Bronchial epithelial cell (primary cell): ENCODE data around the gene DPP6. TPM values are rescaled to one million over a fixed set of nuclear protein-coding genes. Genes with fewer than 3 reads are reported as not detected.

Experiments used
- DNase-seq: peaks from one replicate; pipeline ENCODE4 v3.0.0-alpha.2; 2010; ENCODE audit warnings: low read depth
- FAIRE-seq: peaks from 2 replicates; lab custom pipeline; 2011; peaks lifted over from hg19 to GRCh38; lab: Jason Lieb, UNC
- H3K27me3 ChIP-seq: 2 replicates; pipeline ENCODE4 v1.5.1; 2011; ENCODE audit warnings: low read length; ENCODE audit not compliant: control insufficient read depth, insufficient read depth
- H3K36me3 ChIP-seq: 2 replicates; pipeline ENCODE4 v1.5.1; 2011; ENCODE audit warnings: low read length; ENCODE audit not compliant: control insufficient read depth, insufficient read depth
- H3K4me3 ChIP-seq: 2 replicates; pipeline ENCODE4 v1.5.1; 2011; ENCODE audit warnings: mild to moderate bottlenecking, low read depth, low read length, control low read depth
- total RNA-seq: library from RNA; depleted of rRNA; stranded (reverse); fragments of >200 nt; gene quantifications from 2 replicates; pipeline ENCODE4 v1.2.1, GENCODE V29; 2014
- TF ChIP-seq, protein P1 (sequence below): IDR thresholded peaks from 2 replicates; pipeline ENCODE4 v1.5.1; 2011; ENCODE audit warnings: mild to moderate bottlenecking, moderate library complexity, low read length, control low read depth, inconsistent platforms; ENCODE audit not compliant: insufficient read depth, severe bottlenecking

DPP6 gene
- total RNA-seq, 1 donor from 2014 or later, result not detected

DNA sequence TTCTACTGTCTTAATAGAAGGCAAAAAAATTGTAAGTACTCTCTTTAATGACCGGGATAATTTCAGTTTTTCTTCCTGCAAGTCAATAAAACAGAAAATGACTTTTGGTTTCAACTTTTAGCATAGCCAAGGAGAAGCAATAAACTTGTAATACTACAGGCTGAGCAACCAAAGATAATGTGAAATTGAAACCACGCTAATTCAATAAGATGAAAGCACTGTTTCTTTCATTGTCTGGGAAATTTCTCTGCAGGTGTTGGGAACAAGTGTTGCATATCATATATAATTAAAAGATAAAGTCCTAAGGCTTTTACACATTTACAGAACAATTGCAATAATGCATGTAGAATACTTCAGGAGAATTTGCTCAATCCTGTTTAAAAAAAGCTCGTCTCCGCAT lies 488.4 kb downstream of the DPP6 start:
- no peak for DNase-seq

DNA sequence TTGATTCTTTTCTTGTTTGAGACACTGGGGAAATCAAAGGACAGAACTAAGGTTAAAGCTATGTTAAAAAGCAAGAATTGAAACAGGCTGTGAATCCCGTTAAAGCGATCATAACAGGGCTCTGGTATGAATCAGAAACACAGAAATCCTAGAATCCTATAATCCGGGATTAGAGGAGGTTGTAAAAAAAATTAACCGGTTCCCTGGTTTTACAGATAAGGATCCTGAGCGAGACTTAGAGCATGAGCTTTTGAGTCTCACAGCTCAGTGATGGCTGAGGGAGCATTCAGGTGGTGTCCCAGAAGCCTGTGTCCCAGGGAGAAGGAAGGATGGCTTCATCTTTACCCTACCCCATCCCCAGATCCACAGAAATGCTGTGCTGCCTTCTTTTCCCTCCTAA lies 489.4 kb downstream of the DPP6 start:
- Histone ChIP-seq H3K27me3 (no peaks in the 10 kb centered on the region), H3K4me3 (no peak overlapping the region), H3K36me3 (no peaks in the 10 kb centered on the region)
- FAIRE-seq (no peak), DNase-seq (no peak)
- TF ChIP-seq, protein P1, sequence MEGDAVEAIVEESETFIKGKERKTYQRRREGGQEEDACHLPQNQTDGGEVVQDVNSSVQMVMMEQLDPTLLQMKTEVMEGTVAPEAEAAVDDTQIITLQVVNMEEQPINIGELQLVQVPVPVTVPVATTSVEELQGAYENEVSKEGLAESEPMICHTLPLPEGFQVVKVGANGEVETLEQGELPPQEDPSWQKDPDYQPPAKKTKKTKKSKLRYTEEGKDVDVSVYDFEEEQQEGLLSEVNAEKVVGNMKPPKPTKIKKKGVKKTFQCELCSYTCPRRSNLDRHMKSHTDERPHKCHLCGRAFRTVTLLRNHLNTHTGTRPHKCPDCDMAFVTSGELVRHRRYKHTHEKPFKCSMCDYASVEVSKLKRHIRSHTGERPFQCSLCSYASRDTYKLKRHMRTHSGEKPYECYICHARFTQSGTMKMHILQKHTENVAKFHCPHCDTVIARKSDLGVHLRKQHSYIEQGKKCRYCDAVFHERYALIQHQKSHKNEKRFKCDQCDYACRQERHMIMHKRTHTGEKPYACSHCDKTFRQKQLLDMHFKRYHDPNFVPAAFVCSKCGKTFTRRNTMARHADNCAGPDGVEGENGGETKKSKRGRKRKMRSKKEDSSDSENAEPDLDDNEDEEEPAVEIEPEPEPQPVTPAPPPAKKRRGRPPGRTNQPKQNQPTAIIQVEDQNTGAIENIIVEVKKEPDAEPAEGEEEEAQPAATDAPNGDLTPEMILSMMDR, result no peak

More for the DNA sequence above, 488.4 kb downstream of the DPP6 start:
- FAIRE-seq, result no peak
- Histone ChIP-seq H3K4me3 (no peak overlapping the region), H3K36me3 (no peaks in the 10 kb centered on the region), H3K27me3 (no peaks in the 10 kb centered on the region)
- TF ChIP-seq, protein P1, result no peak

GRCh38 chr7:154546946-154547587 lies 494.9 kb downstream of the DPP6 start:
- no peak overlapping the region for H3K4me3 ChIP-seq
- TF ChIP-seq, protein P1, result no peak
- no peak for DNase-seq
- no peaks in the 10 kb centered on the region for H3K27me3 ChIP-seq
- H3K36me3 ChIP-seq, result no peaks in the 10 kb centered on the region
- peak; percentile 64 for FAIRE-seq

GRCh38 chr7:154553711-154554265 lies 501.6 kb downstream of the DPP6 start:
- DNase-seq (no peak), FAIRE-seq (no peak)
- H3K27me3 ChIP-seq, result no peaks in the 10 kb centered on the region
- TF ChIP-seq, protein P1, result no peak
- H3K36me3 ChIP-seq, result no peaks in the 10 kb centered on the region
- no peak overlapping the region for H3K4me3 ChIP-seq

DNA sequence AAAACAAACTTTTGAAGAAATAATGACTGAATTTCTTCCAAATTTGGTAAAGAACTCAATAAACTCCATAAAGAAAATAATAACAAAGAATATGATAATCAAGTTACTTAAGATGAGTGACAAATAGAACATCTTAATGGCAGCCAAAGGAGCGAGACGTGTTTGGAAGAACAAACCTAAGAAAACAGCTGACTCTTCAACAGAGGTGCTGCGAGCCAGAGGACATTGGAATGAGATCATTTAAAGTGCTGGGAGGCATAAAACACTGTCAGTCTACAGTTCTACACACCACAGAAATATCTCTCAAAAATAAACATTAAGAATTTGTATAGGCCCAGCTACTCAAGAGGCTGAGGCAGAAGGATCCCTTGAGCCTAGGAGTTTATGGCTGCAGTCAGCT lies 507.3 kb downstream of the DPP6 start:
- H3K4me3 ChIP-seq, result no peak overlapping the region
- TF ChIP-seq, protein P1, result no peak
- H3K27me3 ChIP-seq, result no peaks in the 10 kb centered on the region
- FAIRE-seq, result no peak
- no peak for DNase-seq
- no peaks in the 10 kb centered on the region for H3K36me3 ChIP-seq
